SK-N-SH treated with all-trans-retinoic acid at 6 μM for 48 hours (cell line): ENCODE measurements around the gene CCDC172.

Experiments used
- ARNTL ChIP-seq: fragments of 450-650 bp; formaldehyde crosslinking; IDR thresholded peaks from 2 replicates; pipeline ENCODE4 v1.5.0; 2020; ENCODE audit warnings: low read depth, mild to moderate bottlenecking, moderate library complexity, borderline replicate concordance
- CSDC2 ChIP-seq: fragments of 250-450 bp; sonication (Bioruptor Pico); IDR thresholded peaks from 2 replicates; pipeline ENCODE4 v1.5.0; 2020; ENCODE audit warnings: mild to moderate bottlenecking, moderate library complexity
- CSRNP3 ChIP-seq: fragments of 250-450 bp; sonication (Bioruptor Pico); IDR thresholded peaks from 2 replicates; pipeline ENCODE4 v1.5.1; 2021; ENCODE audit warnings: mild to moderate bottlenecking, moderate library complexity
- ESRRG ChIP-seq: fragments of 250-450 bp; sonication (Bioruptor Pico); IDR thresholded peaks from 2 replicates; pipeline ENCODE4 v1.6.1; 2021; ENCODE audit warnings: mild to moderate bottlenecking
- PATZ1 ChIP-seq: fragments of 250-450 bp; sonication (Bioruptor Pico); IDR thresholded peaks from 2 replicates; pipeline ENCODE4 v1.8.0; 2020; ENCODE audit warnings: mild to moderate bottlenecking, moderate library complexity, borderline replicate concordance
- POU6F1 ChIP-seq: fragments of 250-450 bp; sonication (Bioruptor Pico); IDR thresholded peaks from 2 replicates; pipeline ENCODE4 v1.8.0; 2021; ENCODE audit warnings: low read depth, mild to moderate bottlenecking, moderate library complexity, borderline replicate concordance
- RARB ChIP-seq: fragments of 250-450 bp; sonication (Bioruptor Pico); IDR thresholded peaks from 2 replicates; pipeline ENCODE4 v1.8.0; 2021; ENCODE audit warnings: mild to moderate bottlenecking, moderate library complexity
- TCF4 ChIP-seq: fragments of 250-450 bp; sonication (Bioruptor Pico); IDR thresholded peaks from 2 replicates; pipeline ENCODE4 v1.8.0; 2021; ENCODE audit warnings: mild to moderate bottlenecking, moderate library complexity, borderline replicate concordance
- TOX ChIP-seq: fragments of 250-450 bp; sonication (Bioruptor Pico); IDR thresholded peaks from 2 replicates; pipeline ENCODE4 v1.8.0; 2021; ENCODE audit warnings: mild to moderate bottlenecking, moderate library complexity, borderline replicate concordance
- ZFP3 ChIP-seq: fragments of 250-450 bp; sonication (Bioruptor Pico); IDR thresholded peaks from 2 replicates; pipeline ENCODE4 v1.5.0; 2020; ENCODE audit warnings: mild to moderate bottlenecking, moderate library complexity
- ZFP30 ChIP-seq: fragments of 450-650 bp; formaldehyde crosslinking; IDR thresholded peaks from 2 replicates; pipeline ENCODE4 v1.5.0; 2022; ENCODE audit warnings: mild to moderate bottlenecking, moderate library complexity
- ZNF70 ChIP-seq: fragments of 450-650 bp; formaldehyde crosslinking; IDR thresholded peaks from 2 replicates; pipeline ENCODE4 v1.5.0; 2020; ENCODE audit warnings: mild to moderate bottlenecking, moderate library complexity
- TF ChIP-seq, protein P1 (sequence below): fragments of 250-450 bp; sonication (Bioruptor Pico); IDR thresholded peaks from 2 replicates; pipeline ENCODE4 v1.5.0; 2020; ENCODE audit warnings: mild to moderate bottlenecking, moderate library complexity
- TF ChIP-seq, protein P2 (sequence below): fragments of 250-450 bp; sonication (Bioruptor Pico); IDR thresholded peaks from 2 replicates; pipeline ENCODE4 v1.5.1; 2020; ENCODE audit warnings: low read depth, mild to moderate bottlenecking, moderate library complexity

- TF ChIP-seq ARNTL, result no peak
- TF ChIP-seq ZFP3 (CRISPR knock-in tag), result no peak
- no peak for TF ChIP-seq PATZ1 (CRISPR knock-in tag)
- TF ChIP-seq ZFP30 (CRISPR knock-in tag), result no peak
- no peak for TF ChIP-seq POU6F1 (CRISPR knock-in tag)
- TF ChIP-seq ESRRG, result no peak
- TF ChIP-seq ZNF70, result no peak
- no peak for TF ChIP-seq TCF4 (CRISPR knock-in tag)
- TF ChIP-seq CSDC2, result no peak
- TF ChIP-seq RARB (CRISPR knock-in tag), result no peak
- TF ChIP-seq, protein P1, sequence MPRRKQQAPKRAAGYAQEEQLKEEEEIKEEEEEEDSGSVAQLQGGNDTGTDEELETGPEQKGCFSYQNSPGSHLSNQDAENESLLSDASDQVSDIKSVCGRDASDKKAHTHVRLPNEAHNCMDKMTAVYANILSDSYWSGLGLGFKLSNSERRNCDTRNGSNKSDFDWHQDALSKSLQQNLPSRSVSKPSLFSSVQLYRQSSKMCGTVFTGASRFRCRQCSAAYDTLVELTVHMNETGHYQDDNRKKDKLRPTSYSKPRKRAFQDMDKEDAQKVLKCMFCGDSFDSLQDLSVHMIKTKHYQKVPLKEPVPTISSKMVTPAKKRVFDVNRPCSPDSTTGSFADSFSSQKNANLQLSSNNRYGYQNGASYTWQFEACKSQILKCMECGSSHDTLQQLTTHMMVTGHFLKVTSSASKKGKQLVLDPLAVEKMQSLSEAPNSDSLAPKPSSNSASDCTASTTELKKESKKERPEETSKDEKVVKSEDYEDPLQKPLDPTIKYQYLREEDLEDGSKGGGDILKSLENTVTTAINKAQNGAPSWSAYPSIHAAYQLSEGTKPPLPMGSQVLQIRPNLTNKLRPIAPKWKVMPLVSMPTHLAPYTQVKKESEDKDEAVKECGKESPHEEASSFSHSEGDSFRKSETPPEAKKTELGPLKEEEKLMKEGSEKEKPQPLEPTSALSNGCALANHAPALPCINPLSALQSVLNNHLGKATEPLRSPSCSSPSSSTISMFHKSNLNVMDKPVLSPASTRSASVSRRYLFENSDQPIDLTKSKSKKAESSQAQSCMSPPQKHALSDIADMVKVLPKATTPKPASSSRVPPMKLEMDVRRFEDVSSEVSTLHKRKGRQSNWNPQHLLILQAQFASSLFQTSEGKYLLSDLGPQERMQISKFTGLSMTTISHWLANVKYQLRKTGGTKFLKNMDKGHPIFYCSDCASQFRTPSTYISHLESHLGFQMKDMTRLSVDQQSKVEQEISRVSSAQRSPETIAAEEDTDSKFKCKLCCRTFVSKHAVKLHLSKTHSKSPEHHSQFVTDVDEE (CRISPR knock-in tag), result no peak
- no peak for TF ChIP-seq TOX
- TF ChIP-seq CSRNP3, result no peak
- TF ChIP-seq, protein P2, sequence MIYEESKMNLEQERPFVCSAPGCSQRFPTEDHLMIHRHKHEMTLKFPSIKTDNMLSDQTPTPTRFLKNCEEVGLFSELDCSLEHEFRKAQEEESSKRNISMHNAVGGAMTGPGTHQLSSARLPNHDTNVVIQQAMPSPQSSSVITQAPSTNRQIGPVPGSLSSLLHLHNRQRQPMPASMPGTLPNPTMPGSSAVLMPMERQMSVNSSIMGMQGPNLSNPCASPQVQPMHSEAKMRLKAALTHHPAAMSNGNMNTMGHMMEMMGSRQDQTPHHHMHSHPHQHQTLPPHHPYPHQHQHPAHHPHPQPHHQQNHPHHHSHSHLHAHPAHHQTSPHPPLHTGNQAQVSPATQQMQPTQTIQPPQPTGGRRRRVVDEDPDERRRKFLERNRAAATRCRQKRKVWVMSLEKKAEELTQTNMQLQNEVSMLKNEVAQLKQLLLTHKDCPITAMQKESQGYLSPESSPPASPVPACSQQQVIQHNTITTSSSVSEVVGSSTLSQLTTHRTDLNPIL (CRISPR knock-in tag), result no peak
Observed at GRCh38 chr10:116403740-116404250, 79.5 kb downstream of the CCDC172 start.
